SK-MEL-5 (cell line): ENCODE measurements around the gene OR9A2. TPM values are rescaled to one million over a fixed set of nuclear protein-coding genes. Genes with fewer than 3 reads are reported as not detected.

Experiments used
- DNase-seq: peaks from one replicate; pipeline ENCODE4 v3.0.0-alpha.2; 2016; ENCODE audit warnings: low read depth, low spot score
- in situ Hi-C: cut with HindIII; loops from 2 replicates; pipeline ENCODE4 v1.10.0; 2016; ENCODE audit warnings: low sequenced_read_pairs, high pct_unique_total_duplicates, low pct_unique_long_range_greater_than_20kb
- polyA plus RNA-seq, 2 experiments: library from polyadenylated mRNA; depleted of rRNA; stranded (reverse); fragments of >200 nt; gene quantifications; 2 replicates each; pipeline ENCODE4 v1.2.3, GENCODE V29; 2015
- total RNA-seq: library from RNA; depleted of rRNA; stranded (reverse); fragments of >200 nt; shearing (Covaris generic); gene quantifications from 2 replicates; pipeline ENCODE4 v1.2.3, GENCODE V29; 2014; rRNA removed

The OR9A2 gene, protein sequence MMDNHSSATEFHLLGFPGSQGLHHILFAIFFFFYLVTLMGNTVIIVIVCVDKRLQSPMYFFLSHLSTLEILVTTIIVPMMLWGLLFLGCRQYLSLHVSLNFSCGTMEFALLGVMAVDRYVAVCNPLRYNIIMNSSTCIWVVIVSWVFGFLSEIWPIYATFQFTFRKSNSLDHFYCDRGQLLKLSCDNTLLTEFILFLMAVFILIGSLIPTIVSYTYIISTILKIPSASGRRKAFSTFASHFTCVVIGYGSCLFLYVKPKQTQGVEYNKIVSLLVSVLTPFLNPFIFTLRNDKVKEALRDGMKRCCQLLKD
- not detected in 2 replicates for total RNA-seq
- not detected in 2 replicates for polyA plus RNA-seq (2015; cell fraction: cytosol; rRNA removed)
- 0.65 TPM in 1 of 2 replicates, not detected in the other for polyA plus RNA-seq (2015; cell fraction: nucleus; rRNA removed)

DNA sequence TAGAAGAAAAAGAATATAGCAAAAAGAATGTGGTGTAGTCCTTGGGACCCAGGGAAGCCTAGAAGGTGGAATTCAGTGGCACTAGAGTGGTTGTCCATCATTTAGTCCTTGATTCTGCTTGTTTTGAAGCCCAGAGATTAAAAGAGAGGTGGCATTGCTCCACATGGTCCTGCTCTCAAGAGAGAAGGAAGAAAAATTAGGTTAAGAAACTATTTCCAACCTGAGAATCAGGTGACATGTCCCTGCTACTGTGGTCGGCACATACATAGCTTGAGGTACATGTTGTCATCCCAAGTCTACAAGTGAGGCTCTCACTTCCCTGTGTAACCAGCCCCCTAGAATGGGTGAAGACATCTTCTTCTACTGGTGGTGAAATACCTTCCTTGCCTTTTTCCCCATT lies at the start of gene OR9A2:
Gene OR9A2 (minus strand): TSS at position 101 of the 400 bp plus-strand sequence. CDS start 0 bp downstream, at position 101.
- no peak for DNase-seq
- in situ Hi-C loops, result no loop called here

DNA sequence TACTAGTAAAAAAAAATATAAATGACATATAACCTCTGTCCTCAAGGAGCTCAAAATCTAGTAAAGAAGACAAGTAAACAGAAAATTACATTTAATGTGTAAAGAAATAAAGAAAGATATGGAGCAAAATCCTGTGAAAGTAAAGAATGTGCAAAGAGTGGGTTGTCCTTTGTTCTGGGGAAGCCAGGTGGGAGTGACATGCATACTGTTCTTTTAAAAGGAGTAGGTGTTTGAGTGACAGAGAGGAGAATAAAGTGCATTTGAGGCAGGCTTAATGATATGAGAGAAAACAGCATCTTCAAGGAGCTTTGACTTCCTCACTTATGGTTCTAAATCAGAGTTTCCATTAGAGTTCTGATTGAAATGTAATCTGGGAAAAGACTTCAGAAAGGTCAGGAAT lies 47.2 kb upstream of the OR9A2 start:
- no peak for DNase-seq
- in situ Hi-C loops, result no loop called here

DNA sequence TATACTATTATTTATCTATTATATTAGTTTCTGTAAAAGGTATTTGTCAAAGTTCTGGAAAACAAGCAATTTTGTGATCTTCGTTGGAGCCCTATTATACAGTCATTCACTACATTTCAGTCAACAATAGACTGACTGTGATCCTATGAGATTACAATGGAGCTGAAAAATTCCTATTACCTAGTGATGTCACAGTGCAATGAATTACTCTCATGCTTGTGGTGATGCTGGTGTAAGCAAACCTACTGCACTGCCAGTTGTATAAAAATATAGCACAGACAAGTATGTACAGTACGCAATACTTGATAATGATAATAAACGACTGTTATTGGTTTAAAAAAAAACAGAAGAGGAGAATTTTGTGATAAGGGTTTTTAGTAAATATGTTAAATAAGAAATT lies 46.6 kb upstream of the OR9A2 start:
- no peak for DNase-seq
- in situ Hi-C loops, result no loop called here

DNA sequence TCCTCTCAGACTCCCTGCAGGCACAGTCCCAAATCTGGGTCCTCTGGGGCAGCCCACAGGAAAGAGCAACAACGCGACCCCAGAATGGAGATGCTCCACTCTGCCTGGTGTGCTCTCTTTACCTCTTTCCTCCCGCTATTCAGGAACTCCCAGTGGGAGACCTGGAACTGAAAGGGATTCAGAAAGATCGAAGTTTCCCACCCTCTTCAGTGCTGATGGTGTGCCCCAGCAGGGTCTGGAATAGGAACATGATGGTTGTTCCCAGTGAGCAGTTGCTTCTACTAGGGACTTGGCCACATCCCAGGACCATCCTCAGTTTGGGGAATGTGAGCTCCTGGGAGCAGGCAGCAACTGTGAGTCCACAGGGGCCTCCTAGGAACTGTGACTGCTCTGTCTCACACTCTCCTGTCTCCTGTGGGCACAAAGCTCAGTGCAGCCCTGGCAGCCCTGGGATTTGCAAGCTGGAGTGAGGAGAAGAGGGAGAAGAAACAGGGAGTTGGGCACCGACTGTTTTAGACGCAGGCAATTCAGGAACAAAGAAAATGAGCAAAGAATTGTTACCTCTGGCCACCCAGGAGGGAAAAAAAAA lies 43.1 kb upstream of the OR9A2 start:
- in situ Hi-C loops, result no loop called here
- DNase-seq, result no peak

DNA sequence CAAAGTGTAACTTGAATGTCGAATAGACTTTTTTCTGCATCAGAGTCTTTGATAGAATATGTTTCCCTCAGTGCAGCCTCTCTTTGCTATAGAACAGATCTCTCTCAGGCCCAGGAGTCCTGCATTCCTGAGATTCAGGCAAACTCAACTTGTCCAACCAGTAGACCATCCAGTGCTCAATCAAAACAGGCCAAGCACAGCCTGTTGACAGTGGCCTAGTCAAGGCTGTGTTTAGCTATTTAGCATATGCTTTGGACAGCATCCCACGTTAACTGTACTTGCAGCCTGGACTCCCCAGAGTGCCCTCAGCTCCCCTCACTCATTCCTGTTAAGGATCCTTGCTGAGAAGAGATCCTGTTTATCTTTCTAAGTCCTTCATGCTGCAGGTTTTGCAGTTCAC lies 41.5 kb upstream of the OR9A2 start:
- in situ Hi-C loops, result no loop called here
- no peak for DNase-seq

DNA sequence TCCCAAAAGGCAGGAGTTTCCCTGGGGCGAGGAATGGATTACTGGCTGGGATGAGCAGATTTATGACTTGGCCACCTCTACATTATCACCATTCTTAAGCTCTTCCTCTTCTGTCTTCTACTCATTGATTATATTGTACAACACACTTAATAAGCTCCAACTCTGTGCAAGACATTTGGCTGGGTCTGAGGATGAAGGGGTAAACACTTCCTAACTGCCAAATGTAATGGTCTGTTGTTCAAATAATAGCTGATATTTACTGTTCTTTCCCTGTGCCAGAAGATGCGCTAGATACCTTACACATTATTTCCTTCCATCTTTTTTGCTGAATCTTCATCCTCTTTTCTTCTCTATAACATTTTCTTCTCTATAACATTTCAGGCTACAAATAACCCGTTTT lies 36.8 kb upstream of the OR9A2 start:
- in situ Hi-C loops, result no loop called here
- no peak for DNase-seq

DNA sequence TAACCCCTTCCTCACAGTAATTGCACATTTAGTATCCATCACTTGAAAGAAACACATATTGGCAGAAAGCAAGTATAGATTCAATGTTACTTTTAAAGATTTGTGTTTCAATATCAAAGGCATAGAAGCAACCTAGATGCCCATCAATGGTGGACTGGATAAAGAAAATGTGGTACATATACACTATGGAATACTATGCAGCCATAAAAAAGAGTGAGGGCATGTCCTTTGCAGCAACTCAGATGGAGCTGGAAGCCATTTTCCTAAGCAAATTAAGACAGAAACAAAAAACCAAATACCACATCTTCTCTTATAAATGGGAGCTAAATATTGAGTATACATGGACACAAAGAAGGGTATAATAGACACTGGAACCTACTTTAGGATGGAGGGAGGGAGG lies 28.8 kb upstream of the OR9A2 start:
- in situ Hi-C loops, result no loop called here
- no peak for DNase-seq

DNA sequence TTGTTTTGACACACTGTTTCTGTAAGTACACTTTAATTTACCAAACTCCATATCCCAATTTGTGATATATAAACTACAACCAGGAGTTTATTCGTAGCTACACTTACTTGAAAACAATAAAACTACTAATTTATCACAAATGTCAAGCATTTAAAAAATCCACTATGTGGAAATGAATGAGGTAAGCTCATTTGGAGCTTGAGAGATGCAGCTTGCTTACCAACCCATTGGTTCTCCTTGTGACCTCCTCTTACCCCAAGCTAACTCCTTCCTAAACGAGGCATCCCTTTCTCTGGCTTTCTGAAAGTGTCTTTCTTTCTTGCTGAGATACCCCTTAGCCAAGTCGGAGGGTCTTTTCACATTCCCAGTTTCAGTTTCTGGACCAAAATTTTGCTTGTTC lies 27.7 kb upstream of the OR9A2 start:
- no peak for DNase-seq

DNA sequence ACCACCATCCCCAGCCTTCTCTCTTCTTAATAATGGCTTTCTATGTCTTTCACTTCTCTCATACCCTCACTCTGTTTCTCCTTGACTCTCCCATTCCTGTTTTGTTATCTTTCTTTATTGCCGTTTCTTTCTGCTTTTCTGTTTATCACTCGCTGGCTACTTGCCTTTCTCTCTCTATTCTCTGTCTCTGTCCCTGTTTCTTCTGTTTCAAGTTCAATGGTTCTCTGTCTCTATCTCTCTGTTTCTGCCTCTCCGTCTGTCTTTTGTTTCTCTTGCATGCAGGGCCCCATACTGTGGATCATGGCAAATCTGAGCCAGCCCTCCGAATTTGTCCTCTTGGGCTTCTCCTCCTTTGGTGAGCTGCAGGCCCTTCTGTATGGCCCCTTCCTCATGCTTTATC lies 25.1 kb upstream of the OR9A2 start, which contains the start of gene OR6V1:
Gene OR6V1 (plus strand): TSS at position 301 of the 400 bp plus-strand sequence. CDS start 0 bp downstream, at position 301.
- in situ Hi-C loops, result no loop called here
- no peak for DNase-seq

More for the DNA sequence above, 27.7 kb upstream of the OR9A2 start:
- in situ Hi-C loops, result no loop called here

DNA sequence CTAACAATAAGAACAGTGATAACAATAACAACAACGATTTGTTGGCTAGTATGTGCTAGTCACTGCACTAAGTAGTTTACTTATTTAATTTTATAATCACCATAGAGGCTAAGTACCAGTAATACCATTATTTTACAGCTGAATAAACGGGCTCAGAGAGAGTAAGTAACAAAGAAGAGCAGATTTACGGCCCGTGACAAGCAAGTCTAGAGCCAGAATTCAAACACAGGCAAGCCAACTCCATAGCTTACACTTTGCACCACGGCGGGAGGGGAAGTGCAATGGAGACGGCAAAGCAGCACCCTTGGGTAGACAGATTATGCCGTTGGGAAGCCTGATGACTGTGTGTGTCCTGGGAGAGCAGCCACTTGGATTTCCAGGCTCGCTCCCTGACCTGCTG lies 24.0 kb upstream of the OR9A2 start:
- in situ Hi-C loops, result no loop called here
- no peak for DNase-seq

DNA sequence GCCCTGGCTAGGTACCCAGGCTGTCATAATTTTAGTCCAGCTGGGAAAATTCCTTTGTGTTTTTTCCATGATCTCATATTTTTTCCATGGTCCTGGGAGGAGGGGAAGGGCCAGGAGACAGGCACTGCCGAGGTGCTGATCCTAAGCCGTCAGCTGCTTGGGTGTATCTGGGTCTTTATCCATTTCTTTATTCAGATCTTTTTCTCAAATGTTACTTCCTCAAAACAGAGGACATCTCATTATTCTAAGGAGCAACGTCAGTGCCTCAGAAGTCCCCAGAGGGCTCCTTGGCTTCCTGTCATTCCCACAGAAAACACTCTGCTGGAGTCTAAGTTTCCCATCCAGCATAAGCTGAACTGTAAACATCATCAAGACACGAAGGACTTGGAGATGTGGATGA lies 22.4 kb upstream of the OR9A2 start:
- in situ Hi-C loops, result no loop called here
- DNase-seq, result no peak

DNA sequence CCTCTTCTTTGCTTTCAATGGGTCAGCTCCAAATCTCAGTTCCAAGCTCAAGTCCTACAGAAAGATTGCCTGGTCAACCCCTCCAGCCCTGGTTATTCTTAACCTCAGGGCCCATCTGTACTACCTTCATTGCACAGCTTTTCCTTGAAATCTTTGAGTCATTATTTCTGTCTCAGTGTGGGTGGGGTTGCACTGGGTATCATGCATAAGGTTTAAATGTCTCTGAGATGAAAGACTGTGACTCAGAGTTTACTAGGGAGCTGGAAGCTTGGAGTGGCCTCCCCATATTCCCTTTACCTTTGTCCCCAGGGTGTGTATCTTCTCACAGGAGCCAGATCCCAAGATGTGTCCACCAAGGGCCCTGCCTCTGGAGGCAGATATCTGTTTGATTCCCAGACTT lies 21.9 kb upstream of the OR9A2 start:
- no peak for DNase-seq
- in situ Hi-C loops, result no loop called here

DNA sequence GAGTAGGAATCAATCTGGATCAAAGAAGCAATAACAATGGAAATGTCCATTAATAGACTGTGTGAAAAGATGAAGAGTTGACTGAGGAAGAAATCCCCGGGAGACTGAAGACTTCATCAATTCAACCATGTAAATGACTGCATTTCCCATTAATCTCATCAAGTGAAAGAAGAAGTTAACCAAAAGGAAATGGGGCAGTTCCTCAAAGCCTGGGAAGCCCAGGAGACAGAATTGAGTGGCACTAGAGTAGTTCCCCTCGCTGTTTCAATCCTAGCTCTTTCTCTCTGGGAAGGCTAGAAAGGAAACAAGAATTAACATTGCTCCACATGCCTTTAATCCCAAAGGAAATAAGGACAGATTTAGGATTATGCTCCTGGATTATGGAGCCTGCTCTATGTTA lies 20.4 kb upstream of the OR9A2 start:
- no peak for DNase-seq
- in situ Hi-C loops, result no loop called here

DNA sequence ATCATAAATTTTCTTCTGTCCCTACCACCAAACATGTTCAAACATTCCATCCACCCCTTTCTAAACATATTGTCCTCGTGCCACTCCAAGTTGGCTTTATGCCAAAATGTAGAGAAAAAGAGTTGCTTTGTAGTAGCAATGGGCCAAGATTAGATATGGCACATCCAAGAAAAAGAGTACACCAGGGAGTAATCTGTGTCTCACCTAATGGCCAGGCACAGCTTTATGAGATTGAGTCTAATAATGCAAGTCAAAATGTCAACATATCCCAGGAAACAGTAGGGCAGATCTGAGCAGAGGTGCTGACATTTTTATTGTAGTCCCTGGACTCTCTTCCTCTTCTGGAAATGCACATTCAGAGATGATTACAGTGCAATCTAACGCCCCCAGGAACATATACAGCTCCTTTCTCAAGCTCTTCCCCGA lies 19.5 kb upstream of the OR9A2 start:
- in situ Hi-C loops, result no loop called here
- DNase-seq, result no peak

DNA sequence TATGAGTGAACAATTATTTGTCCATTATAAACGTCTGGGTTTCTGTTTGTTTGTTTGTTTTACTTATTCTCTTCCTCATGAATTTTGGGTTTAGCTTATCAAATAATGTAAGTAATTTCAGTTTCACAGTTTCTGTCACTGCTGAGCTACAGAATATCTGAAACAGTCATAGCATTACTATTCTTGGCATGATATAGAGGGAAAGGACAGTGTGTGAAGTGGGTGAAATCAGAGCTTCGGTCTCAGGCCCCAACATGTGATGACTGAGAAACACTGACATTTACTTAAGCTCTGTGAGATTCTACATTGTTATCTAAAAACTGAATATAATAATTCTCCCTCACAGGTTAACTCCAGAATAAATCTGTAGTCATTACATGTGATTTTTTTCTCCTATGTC lies 16.5 kb upstream of the OR9A2 start:
- DNase-seq, result no peak
- in situ Hi-C loops, result no loop called here

DNA sequence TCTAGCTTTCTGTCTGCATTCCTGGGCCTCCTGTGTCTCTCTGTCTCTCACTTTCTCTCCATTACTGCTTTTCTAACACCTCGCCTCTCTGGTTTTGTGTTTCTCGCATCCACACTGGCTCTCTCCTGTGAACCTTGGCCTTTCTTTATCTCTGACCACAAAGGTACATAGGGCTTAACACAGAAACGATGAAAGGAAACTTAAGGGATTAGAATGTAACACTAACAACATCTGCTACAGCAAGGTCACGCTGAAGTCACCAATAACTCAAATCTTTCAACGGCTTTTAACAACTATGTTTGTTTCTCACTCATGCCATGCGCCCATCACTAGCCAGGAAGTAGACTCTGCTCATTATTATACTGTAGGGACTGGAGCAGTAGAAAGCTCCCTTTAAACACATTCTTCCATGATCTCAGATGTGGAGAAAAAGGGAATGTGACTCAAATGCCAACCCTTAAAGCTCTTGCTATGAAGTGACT lies 15.9 kb upstream of the OR9A2 start:
- in situ Hi-C loops, result no loop called here
- no peak for DNase-seq

DNA sequence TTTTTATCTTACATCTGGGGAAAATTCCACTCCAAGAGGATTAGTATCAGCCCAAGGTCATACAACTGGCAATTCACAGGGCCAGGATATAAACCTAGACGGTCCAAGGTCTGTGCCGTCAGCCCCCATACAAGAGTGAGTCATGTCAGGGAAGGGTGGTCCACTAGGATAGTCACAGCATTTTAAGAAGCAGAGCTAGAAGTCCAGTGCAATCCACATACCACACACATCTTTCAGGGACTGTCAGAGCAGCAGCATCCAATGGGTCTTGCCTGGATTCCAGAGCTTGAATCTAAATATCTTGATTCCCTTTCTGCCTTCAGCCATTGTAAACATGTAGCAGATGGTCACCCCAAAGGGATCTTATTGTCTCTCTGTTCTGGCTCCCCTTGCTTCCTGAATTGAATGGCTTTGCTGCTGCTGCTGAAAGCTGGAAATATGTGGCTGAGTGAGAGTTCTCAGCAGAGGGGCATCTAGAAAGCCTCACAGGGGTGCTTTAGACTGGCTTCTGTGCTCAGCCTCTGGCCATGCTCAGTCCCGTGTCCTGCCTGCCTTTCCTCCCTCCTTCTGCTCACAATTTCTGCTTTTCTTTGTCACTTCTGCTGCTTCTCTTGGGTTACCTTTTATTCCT lies 15.3 kb upstream of the OR9A2 start:
- in situ Hi-C loops, result no loop called here
- DNase-seq, result no peak

DNA sequence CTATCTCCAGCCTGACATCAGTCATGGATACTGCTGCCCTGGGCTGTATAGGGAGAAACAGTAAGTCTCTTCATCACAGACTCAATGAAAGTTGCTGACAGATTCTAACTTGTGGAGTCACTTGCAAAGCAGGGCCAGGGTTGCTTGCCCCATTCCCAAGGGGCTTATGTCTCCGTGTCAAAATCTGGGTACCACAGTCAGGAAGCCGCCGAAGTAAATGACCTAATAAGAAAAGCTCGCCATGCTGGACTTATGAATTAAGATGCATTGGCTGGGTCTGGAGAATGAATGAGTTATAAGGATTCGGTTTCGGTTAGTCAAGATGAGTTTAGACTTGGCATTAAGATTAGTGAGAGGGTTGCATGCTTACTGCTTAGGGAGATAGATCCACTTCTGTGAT lies 14.4 kb upstream of the OR9A2 start:
- DNase-seq, result no peak
- in situ Hi-C loops, result no loop called here
